AG04449 (cell line): ENCODE results near the gene GYS2.

Experiments used
- CTCF ChIA-PET: fragments of 350-600 bp; formaldehyde crosslinking; extraction: SDS; loops from one replicate; lab custom pipeline; 2021; ENCODE audit warnings: antibody characterized with exemption; lab: Yijun Ruan, JAX
- POLR2A ChIA-PET: fragments of 400-600, 350-600 bp; formaldehyde crosslinking; extraction: SDS; loops from one replicate; lab custom pipeline; 2020; ENCODE audit warnings: antibody characterized with exemption, inconsistent platforms; lab: Yijun Ruan, JAX
- DNase-seq: peaks from one replicate; pipeline ENCODE4 v3.0.0-alpha.2; 2010; ENCODE audit warnings: low read depth, low spot score
- H3K4me3 ChIP-seq: 2 replicates; pipeline ENCODE4 v1.5.1; 2011; ENCODE audit warnings: low read depth, mild to moderate bottlenecking, control low read depth, low read length
- TF ChIP-seq, protein P1 (sequence below): IDR thresholded peaks from one replicate; pipeline ENCODE4 v1.5.1; 2011; ENCODE audit warnings: mild to moderate bottlenecking, moderate library complexity, low read length, control low read depth, inconsistent platforms; ENCODE audit not compliant: insufficient read depth; ENCODE audit errors: missing control alignments

Gene GYS2

DNA sequence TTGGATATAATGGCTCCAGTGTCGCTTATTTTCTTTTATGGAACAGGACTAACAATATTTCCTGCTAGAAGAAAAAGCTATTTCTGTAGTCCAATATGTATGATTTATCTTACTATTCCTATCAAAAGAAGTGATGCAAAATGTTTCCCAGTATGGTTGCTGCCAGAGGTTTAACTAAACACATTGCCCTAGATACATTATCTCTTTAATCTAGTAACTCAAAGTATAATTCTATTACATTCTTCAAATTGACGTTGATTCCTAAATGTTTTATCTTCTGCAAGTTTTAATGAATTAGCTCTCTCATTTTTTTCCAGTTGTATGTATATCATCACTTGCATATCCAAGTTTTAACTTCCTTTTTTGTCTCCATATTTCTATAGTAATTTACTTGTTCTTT is 28.2 kb downstream of the GYS2 start:
- TF ChIP-seq, protein P1, sequence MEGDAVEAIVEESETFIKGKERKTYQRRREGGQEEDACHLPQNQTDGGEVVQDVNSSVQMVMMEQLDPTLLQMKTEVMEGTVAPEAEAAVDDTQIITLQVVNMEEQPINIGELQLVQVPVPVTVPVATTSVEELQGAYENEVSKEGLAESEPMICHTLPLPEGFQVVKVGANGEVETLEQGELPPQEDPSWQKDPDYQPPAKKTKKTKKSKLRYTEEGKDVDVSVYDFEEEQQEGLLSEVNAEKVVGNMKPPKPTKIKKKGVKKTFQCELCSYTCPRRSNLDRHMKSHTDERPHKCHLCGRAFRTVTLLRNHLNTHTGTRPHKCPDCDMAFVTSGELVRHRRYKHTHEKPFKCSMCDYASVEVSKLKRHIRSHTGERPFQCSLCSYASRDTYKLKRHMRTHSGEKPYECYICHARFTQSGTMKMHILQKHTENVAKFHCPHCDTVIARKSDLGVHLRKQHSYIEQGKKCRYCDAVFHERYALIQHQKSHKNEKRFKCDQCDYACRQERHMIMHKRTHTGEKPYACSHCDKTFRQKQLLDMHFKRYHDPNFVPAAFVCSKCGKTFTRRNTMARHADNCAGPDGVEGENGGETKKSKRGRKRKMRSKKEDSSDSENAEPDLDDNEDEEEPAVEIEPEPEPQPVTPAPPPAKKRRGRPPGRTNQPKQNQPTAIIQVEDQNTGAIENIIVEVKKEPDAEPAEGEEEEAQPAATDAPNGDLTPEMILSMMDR, result no peak
- POLR2A ChIA-PET, result no interaction called here
- H3K4me3 ChIP-seq, result no peak overlapping the region
- no peak for DNase-seq
- CTCF ChIA-PET, result no interaction called here

DNA sequence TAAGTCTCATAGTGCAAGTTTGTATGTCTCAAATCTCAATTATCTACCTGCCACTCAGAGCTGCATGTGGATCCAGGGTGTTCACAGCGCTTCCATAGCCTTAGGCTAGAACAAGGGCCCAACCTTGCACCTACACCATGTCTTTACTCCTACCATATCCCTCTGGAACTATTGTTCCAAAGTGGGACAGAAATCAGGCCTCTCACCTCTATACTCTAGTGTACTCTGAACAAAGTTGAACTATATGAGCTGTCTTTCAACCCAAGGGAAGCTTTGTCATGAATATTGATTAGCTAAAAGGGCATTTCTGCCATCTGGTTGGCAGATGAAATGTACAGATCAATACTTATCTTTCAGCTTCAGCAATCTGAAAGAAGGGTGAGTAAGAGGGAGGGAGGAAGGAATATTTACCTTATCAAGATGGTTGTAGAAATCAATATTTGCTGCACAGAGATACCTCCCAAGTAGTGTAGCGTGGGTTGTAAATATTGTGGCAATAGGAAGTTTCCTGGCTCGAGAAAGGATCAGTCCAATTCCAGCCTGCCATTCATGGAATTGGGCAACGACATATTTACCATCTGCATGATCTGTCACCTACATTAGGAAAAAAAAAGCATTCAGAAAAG is 30.8 kb downstream of the GYS2 start:
- CTCF ChIA-PET, result no interaction called here
- H3K4me3 ChIP-seq, result no peak overlapping the region
- POLR2A ChIA-PET, result no interaction called here
- TF ChIP-seq, protein P1, result no peak
- DNase-seq, result no peak

DNA sequence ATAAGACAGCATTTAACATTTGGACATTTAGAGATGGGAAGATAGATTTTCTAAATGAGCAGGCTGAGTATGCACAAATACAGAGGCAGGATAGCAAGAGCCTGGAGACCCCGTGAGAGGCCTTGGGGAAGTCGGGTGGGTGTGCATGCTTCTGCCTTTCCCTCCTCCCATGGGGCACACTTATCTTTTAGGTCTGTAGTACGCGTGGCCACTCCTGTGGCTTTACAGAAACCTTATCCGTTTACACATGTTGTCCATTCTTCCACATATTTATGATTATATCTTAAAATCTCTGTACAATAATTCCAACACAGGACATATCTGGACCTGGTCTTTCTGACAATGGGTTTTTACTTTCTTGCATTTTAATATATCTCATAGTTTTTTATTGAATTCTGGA is 33.6 kb downstream of the GYS2 start:
- TF ChIP-seq, protein P1, result no peak
- H3K4me3 ChIP-seq, result no peak overlapping the region
- ChIA-PET CTCF (no interaction called here), POLR2A (no interaction called here)
- DNase-seq, result no peak

DNA sequence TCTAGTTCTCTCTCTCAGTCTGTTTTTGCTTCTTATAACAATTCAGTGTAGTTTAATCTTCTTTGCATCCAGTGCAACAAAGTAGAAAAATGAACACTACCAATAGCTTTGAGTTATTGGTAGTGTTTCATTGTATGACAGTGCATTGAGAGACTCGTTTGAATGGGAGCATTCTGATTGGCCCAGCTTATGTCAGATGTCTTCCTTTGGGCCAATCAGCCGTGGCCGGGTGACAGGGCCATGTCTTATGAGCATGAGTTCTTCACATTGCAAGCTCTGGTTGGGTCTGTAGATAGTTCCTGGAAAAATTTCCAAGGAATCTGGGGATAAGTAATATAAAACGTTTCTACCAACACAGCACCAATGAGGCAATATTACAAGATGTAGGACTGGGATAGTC is 36.5 kb downstream of the GYS2 start:
- ChIA-PET POLR2A (no interaction called here), CTCF (no interaction called here)
- H3K4me3 ChIP-seq, result no peak overlapping the region
- DNase-seq, result no peak
- TF ChIP-seq, protein P1, result no peak

DNA sequence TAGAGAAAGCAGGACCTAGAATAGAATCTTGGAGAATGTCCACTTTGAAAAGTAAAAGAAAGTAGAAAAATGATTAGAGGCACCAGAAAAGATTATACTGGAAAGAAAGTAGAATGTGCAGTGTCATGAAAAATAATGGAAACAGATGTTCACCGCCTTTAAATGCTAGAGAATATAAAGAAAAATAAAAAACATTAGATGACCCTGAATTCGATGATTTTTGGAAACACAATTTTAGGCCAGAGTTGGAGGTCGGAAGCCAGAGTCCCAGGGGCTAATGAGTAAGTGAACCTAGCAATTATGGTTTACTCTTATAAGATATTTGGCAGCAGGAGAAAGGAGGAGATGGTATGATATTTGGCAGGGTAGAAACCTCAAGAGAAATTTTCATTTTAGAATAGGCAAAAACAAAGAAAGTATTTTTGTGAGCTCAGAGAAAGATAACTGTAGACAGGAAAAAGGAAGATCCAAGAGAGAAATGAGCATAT is 37.7 kb downstream of the GYS2 start:
- ChIA-PET POLR2A (no interaction called here), CTCF (no interaction called here)
- no peak for DNase-seq
- TF ChIP-seq, protein P1, result no peak
- no peak overlapping the region for H3K4me3 ChIP-seq

DNA sequence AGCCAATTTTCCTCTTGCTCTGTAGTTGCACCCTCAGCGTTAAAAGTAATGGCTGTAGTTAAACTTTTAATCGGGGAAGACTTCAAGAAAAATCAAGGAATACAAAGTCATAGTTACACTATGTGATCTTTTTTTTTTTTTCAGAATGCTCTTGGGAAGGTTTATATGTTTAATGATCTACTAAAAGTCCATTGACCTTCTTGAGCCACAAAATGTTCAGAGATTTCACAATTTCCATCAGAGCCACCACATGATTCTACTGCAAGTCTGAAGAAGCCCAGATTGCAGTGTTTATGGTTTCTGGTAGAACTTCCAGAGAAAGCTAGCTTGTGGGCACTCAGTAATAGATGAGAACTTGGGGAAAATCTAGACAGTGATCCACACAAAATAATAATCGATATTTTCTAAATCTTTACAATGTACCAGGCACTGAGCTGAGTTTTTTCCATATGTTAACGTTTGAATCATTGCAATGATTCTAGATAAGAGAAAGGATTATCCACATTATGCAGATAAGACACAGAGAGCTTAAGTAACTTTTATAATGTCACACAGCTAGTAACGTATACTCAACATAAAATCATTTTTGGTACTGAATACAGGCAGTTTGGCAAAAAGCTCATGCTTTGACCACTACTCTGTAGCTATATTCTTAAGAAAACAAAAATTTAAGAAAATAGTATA is 38.3 kb downstream of the GYS2 start:
- TF ChIP-seq, protein P1, result no peak
- no peak overlapping the region for H3K4me3 ChIP-seq
- CTCF ChIA-PET, result no interaction called here
- no peak for DNase-seq
- POLR2A ChIA-PET, result no interaction called here
